A673 (cell line): ENCODE data around the gene MPC1. TPM values are rescaled to one million over a fixed set of nuclear protein-coding genes. Genes with fewer than 3 reads are reported as not detected.

Experiments
- BruUV-seq: library from RNA; stranded (reverse); fragments of 400-500 nt; replicated peaks from 2 replicates; lab custom pipeline; 2021; lab: Mats Ljungman, UMichigan
- CTCF ChIA-PET: fragments of 300-600 bp; sonication (Branson Sonifier 250); formaldehyde crosslinking; loops from one replicate; lab custom pipeline; 2022; ENCODE audit warnings: antibody characterized with exemption; lab: Charles Lee
- POLR2A ChIA-PET: fragments of 300-600 bp; sonication (Branson Sonifier 250); formaldehyde crosslinking; loops from one replicate; lab custom pipeline; 2022; ENCODE audit warnings: antibody characterized with exemption; ENCODE audit not compliant: low non-redundant PET; lab: Charles Lee
- DNase-seq: peaks from one replicate; pipeline ENCODE4 v3.0.0-alpha.2; 2015; ENCODE audit warnings: low spot score
- H3K27ac ChIP-seq: fragments of 200-600 bp; sonication (generic); 2 replicates; pipeline ENCODE4 v1.5.1; 2016; ENCODE audit warnings: mixed run types, low read depth, mild to moderate bottlenecking, mixed read lengths, antibody characterized with exemption, low read length; ENCODE audit not compliant: poor library complexity, severe bottlenecking
- H3K27me3 ChIP-seq: fragments of 200-600 bp; sonication (generic); replicated peaks from 2 replicates; pipeline ENCODE4 v1.6.1; 2017; ENCODE audit warnings: mixed run types, low read depth, mild to moderate bottlenecking, mixed read lengths, antibody characterized with exemption, low read length; ENCODE audit not compliant: insufficient read depth, poor library complexity
- H3K36me3 ChIP-seq: fragments of 200-600 bp; sonication (generic); 2 replicates; pipeline ENCODE4 v1.6.1; 2016; ENCODE audit warnings: mixed run types, mild to moderate bottlenecking, mixed read lengths, antibody characterized with exemption, low read length; ENCODE audit not compliant: insufficient read depth, poor library complexity, severe bottlenecking
- H3K4me1 ChIP-seq: fragments of 200-600 bp; sonication (generic); 2 replicates; pipeline ENCODE4 v1.6.1; 2017; ENCODE audit warnings: mixed run types, mild to moderate bottlenecking, mixed read lengths, antibody characterized with exemption, low read length; ENCODE audit not compliant: insufficient read depth, poor library complexity, severe bottlenecking
- H3K4me3 ChIP-seq: fragments of 200-600 bp; sonication (generic); 2 replicates; pipeline ENCODE4 v1.5.1; 2016; ENCODE audit warnings: low read depth, mixed run types, mild to moderate bottlenecking, mixed read lengths, low read length; ENCODE audit not compliant: poor library complexity, severe bottlenecking
- H3K9me3 ChIP-seq: fragments of 200-600 bp; sonication (generic); 2 replicates; pipeline ENCODE4 v1.6.1; 2016; ENCODE audit warnings: mixed run types, low read depth, mild to moderate bottlenecking, mixed read lengths, antibody characterized with exemption, low read length; ENCODE audit not compliant: poor library complexity, severe bottlenecking
- EZH2 ChIP-seq: fragments of 200-600 bp; sonication (generic); IDR thresholded peaks from 2 replicates; pipeline ENCODE4 v1.6.1; 2017; ENCODE audit warnings: borderline replicate concordance, low read depth, mild to moderate bottlenecking, mixed read lengths, antibody characterized with exemption, low read length; ENCODE audit not compliant: poor library complexity, severe bottlenecking
- intact Hi-C: fragments of 100-400 bp; cut with micrococcal nuclease; formaldehyde crosslinking; loops from one replicate; pipeline ENCODE4 v1.10.0; 2022; ENCODE audit not compliant: unreplicated experiment
- total RNA-seq: library from RNA; stranded (reverse); gene quantifications from 2 replicates; pipeline ENCODE4 v1.2.3, GENCODE V29; 2021
- TF ChIP-seq, protein P1 (sequence below): fragments of 300-800, 200-600 bp; sonication (generic); conservative IDR thresholded peaks from 2 replicates; pipeline ENCODE4 v1.5.1; 2017; ENCODE audit warnings: low read depth, mild to moderate bottlenecking, antibody characterized with exemption, low read length, moderate library complexity, mixed read lengths

Gene MPC1
- total RNA-seq, 1 experiment from 2014 or later = 35.9 TPM

- no peak overlapping the region for H3K4me3 ChIP-seq
- ChIA-PET POLR2A (no interaction called here), CTCF (no interaction called here)
- H3K27ac ChIP-seq = no peak overlapping the region
- BruUV-seq = no TSS peak
- no peak for TF ChIP-seq EZH2
- TF ChIP-seq, protein P1, sequence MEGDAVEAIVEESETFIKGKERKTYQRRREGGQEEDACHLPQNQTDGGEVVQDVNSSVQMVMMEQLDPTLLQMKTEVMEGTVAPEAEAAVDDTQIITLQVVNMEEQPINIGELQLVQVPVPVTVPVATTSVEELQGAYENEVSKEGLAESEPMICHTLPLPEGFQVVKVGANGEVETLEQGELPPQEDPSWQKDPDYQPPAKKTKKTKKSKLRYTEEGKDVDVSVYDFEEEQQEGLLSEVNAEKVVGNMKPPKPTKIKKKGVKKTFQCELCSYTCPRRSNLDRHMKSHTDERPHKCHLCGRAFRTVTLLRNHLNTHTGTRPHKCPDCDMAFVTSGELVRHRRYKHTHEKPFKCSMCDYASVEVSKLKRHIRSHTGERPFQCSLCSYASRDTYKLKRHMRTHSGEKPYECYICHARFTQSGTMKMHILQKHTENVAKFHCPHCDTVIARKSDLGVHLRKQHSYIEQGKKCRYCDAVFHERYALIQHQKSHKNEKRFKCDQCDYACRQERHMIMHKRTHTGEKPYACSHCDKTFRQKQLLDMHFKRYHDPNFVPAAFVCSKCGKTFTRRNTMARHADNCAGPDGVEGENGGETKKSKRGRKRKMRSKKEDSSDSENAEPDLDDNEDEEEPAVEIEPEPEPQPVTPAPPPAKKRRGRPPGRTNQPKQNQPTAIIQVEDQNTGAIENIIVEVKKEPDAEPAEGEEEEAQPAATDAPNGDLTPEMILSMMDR = no peak
- no peak for DNase-seq
- intact Hi-C loops = no loop called here
- H3K36me3 ChIP-seq = no peaks in the 10 kb centered on the region
- H3K27me3 ChIP-seq = peaks cover 3% of the 10 kb centered on the region
- no peaks in the 10 kb centered on the region for H3K9me3 ChIP-seq
- no peaks in the 10 kb centered on the region for H3K4me1 ChIP-seq
Measured at GRCh38 chr6:166352923-166353322, 29.8 kb downstream of the MPC1 start.

GRCh38 chr6:166351715-166352285 lies 30.9 kb downstream of the MPC1 start:
- H3K4me3 ChIP-seq = no peak overlapping the region
- H3K27ac ChIP-seq = no peak overlapping the region
- intact Hi-C loops = no loop called here
- H3K4me1 ChIP-seq = no peaks in the 10 kb centered on the region
- BruUV-seq = no TSS peak
- ChIA-PET POLR2A (no interaction called here), CTCF (no interaction called here)
- no peaks in the 10 kb centered on the region for H3K36me3 ChIP-seq
- H3K9me3 ChIP-seq = no peaks in the 10 kb centered on the region
- no peak for DNase-seq
- H3K27me3 ChIP-seq = peaks cover 3% of the 10 kb centered on the region
- TF ChIP-seq, protein P1 = no peak
- TF ChIP-seq EZH2 = no peak

DNA sequence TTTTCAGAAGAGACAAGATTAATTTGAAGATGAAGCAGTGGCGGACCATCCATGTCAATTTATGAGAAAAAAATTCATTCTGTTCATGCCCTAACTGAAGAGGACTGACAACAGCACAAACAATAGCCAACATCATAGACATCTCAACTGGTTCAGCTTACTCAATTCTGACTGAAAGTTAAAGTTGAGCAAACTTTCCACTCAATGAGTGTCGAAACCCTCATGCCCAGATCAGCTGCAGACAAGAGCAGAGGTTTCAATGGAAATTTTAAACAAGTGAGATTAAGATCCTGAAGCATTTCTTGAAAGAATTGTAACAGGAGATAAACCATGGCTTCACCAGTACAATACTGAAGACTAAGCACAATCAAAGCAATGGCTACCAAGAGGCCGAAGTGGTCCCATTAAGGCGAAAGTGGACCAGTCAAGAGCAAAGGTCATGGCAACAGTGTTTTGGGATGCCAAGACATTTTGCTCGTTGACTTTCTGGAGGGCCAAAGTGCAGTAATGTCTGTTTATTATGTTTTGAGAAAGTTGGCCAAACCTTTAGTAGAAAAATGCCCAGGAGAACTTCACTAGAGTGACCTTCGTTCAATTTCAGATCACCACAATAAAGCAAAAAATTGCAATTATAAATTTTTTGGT lies 34.3 kb downstream of the MPC1 start:
- no peak overlapping the region for H3K27ac ChIP-seq
- no TSS peak for BruUV-seq
- no peak for TF ChIP-seq EZH2
- TF ChIP-seq, protein P1 = no peak
- no peaks in the 10 kb centered on the region for H3K27me3 ChIP-seq
- POLR2A ChIA-PET = no interaction called here
- no peaks in the 10 kb centered on the region for H3K36me3 ChIP-seq
- no peak for DNase-seq
- no peaks in the 10 kb centered on the region for H3K9me3 ChIP-seq
- no peaks in the 10 kb centered on the region for H3K4me1 ChIP-seq
- CTCF ChIA-PET = no interaction called here
- H3K4me3 ChIP-seq = no peak overlapping the region
- intact Hi-C loops = no loop called here
